Activated gamma-delta T cell treated with Interleukin-2 at 50 U/mL for 16 hours (primary cell): Measurements from ENCODE around the gene ACTN4.
A peak's percentile ranks its signal among the peaks of the same experiment; 100 is the strongest.
"Not testable (repeated sequence)": the region's sequence is repeated elsewhere in the genome, so short reads cannot be mapped to it uniquely, and the experiment has no call there.

Experiments used
- DNase-seq: peaks from one replicate; pipeline ENCODE4 v3.0.0-alpha.2; 2020

The ACTN4 gene

DNA sequence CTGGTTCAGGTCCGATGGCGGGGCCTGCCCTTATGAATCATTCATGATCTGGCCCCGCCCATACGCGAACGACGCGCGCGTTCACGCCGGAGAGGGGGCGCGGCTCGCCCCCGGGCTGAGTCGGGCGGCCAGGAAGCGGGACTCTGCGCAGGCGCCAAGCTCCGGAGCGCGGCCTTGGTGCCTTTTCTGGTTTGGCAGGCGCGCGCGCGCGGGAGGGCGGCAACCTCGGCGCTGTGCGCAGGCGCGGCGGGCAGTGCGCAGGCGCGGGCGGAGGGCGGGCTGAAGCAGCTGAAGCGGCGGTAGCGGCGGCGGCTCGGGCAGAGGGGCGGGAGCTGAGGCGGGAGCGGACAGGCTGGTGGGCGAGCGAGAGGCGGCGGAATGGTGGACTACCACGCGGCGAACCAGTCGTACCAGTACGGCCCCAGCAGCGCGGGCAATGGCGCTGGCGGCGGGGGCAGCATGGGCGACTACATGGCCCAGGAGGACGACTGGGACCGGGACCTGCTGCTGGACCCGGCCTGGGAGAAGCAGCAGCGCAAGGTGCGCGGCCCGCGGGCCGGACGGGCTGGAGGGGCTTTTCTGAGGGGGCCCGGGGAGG is at the start of gene ACTN4:
ACTN4 (plus strand) TSS at position 282 of the 598 bp plus-strand sequence; CDS start at position 379, 97 bp downstream.
- DNase-seq: peak; percentile 100

DNA sequence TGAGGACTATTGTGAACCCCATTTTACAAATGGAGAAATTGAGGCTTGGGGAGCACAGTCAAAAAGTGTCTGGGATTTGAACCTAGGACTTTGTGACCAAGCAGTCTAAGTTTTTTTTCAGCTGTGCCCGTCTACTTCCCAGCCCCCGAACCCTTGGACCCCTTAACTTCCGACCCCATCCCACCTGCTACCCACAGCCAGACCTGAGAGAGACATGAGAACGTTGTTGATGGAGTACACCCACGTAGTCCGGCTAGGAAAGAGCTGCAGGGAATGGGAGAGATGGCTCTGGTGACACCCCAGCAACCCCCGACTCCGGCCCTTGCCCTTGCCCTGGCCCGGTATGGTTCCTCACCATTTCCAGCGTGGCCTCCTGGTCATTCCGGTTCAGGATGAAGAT is 47.7 kb upstream of the ACTN4 start:
- DNase-seq: no peak

DNA sequence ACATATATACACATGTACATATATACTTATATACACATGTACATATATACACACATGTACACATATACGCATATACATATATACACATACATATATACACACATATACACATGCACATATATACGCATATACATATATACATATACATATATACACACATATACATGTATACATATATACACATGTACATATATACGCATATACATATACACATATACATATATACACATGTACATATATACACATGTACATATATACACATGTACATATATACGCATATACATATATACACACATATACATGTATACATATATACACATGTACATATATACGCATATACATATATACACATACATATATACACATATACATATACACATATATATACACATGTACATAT is 44.6 kb upstream of the ACTN4 start:
- DNase-seq: not testable (repeated sequence)

DNA sequence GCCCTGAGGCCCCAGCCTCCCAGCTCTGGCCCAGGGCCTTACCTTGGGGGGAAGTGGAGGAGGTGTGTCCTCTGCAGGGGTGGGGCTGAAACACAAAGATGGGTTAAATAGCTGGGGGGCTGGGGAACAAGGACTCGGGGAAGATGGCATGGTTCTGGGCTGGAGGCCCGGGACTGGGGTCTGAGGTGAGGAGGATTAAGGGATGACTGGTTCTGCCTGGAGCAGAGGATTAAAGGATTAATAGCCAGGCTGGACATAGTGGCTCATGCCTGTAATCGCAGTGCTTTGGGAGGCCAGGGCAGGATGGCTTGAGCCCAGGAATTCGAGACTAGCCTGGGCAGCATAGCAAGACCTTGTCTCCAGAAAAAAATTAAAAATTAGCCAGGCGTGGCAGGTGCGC is 41.3 kb upstream of the ACTN4 start:
- DNase-seq: no peak

DNA sequence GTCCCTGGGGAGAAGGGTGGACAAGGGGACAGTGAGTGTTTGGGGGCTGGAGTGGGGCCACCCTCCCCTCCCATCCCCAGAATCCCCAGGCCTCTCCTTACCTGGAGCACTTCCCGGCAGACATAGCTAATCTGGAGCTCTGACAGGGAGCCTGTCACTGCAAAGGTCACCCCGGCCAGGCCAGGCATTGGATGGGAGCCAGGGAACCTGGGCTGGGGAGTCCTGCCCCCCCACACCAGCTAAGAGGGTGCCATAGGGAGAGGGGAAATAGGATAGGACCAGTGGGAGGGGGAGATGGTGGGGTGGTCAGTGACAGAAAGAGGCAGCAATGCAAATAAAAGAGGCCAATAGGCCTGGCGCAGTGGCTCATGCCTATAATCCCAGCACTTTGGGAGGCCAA is 33.2 kb upstream of the ACTN4 start:
- DNase-seq: no peak

DNA sequence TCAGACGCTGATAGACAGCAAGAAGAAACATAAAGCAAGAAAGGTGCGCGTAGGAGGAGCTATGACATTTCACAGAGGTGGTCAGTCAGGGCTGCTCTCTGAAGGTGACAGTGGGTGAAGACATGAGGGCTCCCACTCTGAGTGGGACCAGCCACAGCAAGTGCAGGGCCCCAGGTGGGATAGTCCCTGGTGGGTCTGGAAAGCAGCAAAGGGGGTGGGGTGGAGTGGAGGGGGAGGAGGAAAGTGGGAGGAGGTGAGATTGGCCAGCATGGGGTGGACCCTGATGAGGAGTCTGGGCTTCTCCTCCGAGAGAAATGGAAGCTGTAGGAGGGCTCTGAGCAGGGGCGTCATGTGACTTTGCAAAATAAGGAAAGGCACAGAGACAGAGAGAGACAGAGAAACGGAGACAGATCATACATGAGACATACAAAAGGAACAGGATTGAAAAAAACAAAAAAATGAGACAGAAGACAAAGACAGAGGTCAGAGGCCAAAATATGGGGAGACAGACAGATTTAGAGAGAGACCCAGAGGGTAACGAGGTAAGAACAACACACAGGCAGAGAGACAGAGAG is 32.4 kb upstream of the ACTN4 start:
- no peak for DNase-seq

DNA sequence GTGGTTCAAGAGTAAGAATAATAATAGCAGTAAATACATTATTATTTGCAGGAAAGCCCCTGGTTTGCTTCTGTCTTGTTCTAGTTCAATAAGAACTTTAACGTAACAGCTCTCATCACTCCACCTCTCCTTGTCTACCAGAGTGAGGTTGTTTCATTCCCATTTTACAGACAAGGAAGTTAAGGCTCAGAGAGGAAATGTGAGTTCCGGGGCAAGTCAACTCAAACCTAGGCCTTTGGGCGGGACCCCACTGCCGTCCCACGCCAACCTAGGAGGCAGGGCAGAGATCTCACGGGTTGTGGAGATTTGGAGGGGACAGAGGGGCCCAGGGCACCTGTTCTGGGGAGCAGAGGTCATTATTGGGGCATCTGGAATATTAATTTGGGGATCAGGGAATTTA is 31.2 kb upstream of the ACTN4 start:
- DNase-seq: no peak

DNA sequence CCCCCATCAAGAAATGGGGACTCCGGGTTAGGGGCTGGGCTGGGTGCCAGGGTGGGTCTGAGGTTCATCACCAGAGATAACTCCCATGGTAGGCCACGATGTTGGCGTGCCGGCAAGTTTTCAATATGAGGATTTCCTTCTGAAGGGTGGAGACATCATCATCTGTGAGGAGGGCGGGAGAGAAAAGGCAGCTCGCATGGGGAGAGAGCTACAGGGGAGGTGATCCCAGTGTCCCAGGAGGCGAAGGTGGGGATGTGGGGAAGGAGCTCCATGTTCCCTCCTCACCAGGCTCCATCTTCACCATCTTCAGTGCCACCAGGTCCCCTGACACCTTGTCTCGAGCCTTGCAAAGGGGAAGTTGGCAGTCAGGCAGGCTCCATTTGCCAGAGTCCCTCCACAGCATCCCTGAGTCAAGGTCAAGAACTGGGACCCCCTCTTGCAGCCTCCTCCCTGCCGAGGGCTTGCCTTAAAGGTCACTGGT is 30.1 kb upstream of the ACTN4 start:
- DNase-seq: no peak

DNA sequence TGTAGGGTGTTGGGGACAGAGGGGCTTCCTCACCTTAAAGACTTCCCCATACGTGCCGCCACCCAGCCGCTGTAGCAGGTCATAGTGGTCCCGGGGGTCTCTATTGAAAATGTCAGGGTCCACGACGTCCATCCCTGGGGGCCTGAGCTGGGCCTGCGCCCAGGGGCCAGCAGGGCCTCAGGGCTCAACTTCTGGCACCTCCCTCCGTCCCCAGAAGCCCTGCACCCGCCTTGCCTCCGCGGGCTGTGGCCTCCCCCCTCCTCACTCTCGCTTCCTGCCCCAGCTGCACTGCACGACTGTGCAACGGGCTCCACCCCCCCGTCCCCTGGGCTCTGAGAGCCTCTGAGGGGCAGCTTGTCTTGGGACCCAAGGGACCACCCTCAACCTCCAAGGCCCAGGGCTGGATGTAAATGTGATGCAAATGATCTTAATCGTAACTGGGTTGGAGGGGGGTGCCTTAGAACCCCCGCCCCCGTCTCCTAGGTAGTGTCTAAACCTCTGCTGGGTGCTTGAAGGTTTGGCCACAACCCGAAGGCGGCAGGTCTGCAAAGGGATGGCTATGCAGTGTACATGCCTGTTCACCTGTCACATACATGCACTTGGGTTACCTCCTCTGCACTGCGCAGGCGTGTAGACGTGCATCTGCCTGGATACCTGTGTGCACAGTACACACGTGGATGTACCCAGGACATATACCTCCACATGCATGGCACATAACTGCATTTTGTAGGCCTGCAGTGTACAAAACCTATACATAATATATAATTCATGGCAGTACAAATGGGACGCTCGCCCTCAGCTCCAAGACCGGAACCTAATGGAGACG is 29.5 kb upstream of the ACTN4 start, which contains the start of gene MAP4K1:
MAP4K1 (minus strand) TSS at position 190 of the 826 bp plus-strand sequence; CDS start at position 132, 58 bp downstream.
- peak; percentile 73 for DNase-seq

DNA sequence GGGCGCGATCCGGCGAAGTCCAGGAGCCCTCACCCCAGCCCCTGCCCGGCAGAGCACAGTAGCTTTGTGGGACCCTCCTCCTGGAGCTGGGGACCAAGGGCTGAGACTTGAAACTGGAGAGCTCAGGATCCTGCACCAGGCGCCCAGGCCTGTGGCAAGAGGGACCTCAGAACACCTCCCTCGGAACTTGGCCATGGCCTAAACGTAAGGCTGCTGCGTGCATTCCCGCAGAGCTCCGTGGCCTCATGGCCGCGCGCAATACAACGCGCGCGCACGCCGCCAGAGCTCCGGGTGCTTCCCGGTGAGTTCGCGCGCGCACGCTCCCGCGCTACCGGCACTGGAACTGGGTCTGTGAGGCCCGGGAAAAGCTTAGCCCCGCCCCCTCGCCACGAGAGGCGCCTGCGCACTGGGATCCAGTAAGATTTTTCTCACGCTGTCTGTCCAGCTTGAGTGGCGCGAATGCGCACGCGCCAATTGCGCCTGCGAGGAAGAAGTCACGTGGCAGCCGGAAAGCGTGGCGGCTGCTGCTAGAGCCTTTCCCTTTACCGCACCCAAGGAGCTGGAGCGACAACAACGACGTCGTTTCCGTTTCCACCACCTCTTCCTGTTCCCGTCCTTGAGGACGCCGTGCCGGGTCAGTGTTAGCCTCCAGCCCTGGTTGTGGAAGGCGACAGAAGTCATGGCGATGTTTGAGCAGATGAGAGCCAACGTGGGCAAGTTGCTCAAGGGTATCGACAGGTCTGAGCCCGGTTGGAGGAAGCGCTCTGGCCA is 28.7 kb upstream of the ACTN4 start, which contains the start of gene EIF3K:
EIF3K (plus strand) TSS at position 599 of the 771 bp plus-strand sequence; CDS start at position 680, 81 bp downstream.
- DNase-seq: peak; percentile 96

DNA sequence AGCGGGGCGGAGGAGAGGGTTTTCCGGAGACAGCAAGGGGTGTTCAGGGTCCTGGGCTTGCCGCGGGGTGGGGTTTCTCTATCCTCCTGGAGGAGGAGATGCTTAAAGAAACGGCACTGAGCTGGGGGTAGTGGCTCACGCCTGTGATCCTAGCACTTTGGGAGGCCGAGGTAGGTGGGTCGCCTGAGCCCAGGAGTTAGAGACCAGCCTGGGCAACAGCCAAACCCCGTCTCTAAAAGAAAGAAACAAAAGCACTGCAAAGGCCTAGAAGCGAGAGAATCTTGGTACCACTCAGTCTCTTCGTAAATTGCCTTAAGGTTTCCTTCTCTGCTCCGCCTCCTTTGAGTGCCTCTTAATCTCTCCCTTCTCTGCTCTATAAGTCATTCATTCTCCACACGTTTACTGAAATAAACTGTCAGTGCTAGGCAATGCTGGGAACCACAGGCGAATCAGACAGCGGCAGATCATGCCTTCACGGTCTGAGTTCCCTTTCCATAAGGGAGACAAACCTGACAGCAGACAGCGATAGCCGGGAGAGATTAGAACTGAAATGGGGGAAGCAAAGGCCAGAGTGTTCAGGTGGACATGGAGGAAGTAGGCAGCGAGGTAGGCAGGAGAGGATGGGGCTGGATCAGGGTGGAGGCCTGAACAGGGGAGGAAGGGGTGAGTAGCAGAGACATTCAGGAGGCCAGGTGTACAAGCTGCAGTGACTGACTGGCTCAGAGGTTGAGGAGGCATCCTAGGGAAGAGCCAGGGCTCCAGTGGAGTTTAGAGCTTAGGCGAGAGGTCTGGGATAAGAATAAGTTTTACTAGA is 27.9 kb upstream of the ACTN4 start:
- no peak for DNase-seq

DNA sequence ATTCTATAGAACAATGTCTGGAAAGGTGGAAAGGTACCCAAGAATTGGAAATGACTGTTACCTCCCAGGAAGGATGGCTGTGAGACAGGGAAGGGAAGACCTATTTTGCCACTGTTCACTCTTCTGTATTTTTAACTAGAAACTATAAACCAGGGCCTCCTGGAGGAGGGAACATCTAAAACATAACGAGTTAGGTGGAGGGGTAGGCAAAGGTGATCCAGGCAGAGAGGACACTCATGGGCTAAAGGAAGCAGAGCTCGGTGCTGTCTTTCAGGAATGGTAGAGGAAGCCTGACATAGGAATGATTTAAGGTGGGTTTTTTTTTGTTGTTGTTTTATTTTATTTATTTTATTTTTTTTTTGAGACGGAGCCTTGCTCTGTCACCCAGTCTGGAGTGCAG is 22.6 kb upstream of the ACTN4 start:
- no peak for DNase-seq

DNA sequence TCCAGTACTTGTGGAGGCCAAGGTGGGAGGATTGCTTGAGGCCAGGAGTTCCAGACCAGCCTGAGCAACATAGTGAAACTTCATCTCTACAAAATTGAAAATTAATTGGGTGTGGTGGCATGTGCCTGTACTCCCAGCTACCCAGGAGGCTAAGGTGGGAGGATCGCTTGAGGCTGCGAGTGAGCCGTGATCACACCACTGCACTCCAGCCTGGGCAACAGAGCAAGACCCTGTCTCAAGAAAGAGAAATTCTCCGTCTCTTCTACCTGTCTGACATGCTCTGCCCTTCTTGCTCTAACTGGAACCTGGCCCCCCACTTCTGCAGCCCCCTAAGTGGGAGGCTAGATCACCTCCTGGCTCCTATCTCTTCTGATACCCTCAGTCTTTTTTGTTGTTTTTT is 21.0 kb upstream of the ACTN4 start:
- DNase-seq: no peak

DNA sequence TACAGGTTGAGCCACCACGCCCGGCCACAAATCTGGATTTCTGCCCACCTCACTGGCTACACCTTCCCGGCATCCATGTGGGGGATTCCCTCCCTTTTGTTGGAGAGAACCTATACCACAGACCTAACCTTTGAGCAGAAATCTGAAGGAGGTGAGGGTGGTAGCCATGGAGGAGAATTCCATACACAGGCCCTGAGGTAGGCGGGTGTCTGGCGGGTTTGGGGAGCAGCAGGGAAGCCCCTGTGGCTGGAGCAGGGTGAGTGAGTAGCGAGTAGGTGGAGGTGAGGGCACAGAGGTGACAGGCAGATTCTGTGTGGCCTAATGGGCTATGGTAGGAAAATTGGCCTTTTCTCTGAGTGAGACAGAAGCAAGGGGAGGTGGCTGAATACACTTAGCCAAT is 17.9 kb upstream of the ACTN4 start:
- DNase-seq: no peak

DNA sequence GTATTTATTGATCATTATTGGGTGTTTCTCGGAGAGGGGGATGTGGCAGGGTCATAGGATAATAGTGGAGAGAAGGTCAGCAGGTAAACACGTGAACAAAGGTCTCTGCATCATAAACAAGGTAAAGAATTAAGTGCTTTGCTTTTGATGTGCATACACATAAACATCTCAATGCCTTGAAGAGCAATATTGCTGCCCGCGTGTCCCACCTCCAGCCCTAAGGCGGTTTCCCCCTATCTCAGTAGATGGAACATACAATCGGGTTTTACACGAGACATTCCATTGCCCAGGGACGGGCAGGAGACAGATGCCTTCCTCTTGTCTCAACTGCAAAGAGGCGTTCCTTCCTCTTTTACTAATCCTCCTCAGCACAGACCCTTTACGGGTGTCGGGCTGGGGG is 16.1 kb upstream of the ACTN4 start:
- DNase-seq: not testable (repeated sequence)

DNA sequence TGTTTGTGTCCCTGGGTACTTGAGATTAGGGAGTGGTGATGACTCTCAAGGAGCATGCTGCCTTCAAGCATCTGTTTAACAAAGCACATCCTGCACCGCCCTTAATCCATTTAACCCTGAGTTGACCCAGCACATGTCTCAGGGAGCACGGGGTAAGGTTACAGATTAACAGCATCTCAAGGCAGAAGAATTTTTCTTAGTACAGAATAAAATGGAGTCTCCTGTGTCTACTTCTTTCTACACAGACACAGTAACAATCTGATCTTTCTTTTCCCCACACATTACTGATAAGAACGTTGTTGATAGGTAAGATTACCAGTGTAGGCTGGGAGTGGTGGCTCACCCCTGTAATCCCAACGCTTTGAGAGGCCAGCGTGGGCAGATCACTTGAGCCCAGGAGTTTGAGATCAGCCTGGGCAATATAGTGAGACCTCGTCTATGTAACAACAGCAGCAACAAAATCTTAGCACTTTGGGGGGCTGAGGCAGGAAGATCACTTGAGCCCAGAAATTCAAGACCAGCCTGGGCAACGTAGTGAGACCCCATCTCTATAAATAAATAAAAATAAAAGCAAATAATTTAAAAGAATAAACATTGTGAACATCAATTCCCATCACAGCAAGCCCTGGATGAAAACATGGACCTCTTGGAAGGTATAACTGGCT is 15.5 kb upstream of the ACTN4 start:
- not testable (repeated sequence) for DNase-seq

DNA sequence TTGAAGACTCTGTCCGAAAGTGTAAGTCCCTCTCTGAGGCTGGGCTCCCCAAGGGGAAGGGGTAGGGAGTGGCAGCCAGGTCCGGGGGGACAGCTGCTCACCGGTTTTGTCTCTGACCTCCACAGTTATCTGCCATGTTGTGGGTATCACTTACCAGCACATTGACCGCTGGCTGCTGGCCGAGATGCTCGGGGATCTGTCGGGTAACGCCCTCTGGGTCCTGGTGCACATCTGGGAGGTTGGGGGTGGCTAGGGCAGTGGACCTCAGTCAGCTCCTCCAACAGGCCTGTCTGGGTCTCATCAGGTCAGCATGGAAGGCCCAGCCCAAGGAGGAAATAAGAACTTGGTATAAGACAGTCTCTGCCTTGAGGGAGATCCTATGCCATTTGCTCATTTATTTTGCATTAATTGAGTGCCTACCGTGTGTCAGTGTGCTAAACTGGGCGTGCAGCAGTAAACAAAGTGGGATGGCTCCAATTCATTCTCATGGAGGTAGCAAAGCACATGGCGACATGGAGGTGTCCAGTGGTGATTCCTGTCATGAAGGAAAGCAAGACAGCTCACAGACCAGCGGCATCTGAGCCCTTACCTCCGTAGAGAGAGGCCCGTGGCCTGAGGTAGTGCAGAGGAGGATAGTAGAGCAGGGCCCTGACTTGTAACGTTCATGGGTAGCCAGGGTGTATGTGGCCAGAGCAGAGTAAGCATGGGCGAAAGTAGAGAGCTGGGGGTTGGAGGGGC is 14.8 kb upstream of the ACTN4 start:
- no peak for DNase-seq

DNA sequence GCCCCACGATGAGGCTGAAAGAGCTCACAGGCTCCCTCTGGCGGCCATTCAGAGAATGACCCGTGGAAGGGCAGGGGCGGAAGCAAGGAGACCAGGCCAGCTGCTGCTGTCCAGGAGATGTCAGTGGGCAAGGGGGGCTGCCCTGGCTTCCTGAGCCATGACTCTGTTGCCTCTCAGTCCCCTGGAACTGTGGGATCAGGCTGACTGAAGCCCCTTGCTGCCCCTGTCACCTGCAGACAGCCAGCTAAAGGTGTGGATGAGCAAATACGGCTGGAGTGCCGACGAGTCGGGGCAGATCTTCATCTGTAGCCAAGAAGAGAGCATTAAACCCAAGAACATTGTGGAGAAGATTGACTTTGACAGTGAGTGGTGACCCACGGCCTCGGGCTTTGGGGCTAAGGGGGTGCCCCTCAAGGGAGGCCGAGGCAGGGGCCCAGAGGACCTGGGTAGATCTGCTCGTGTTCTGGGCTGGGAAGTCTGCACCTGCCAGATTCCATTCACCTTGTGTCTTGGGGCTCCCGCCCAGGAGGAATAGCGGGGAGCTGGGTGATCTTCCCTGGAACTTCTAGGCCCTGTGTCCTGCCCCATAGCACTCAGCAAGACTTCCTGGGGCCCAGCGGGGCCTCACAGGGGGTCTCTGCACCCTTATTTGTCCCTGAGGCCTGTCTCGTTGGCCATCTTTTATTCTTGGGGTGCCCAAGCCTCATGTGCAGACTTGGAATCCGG is 12.5 kb upstream of the ACTN4 start:
- peak; percentile 73 for DNase-seq

DNA sequence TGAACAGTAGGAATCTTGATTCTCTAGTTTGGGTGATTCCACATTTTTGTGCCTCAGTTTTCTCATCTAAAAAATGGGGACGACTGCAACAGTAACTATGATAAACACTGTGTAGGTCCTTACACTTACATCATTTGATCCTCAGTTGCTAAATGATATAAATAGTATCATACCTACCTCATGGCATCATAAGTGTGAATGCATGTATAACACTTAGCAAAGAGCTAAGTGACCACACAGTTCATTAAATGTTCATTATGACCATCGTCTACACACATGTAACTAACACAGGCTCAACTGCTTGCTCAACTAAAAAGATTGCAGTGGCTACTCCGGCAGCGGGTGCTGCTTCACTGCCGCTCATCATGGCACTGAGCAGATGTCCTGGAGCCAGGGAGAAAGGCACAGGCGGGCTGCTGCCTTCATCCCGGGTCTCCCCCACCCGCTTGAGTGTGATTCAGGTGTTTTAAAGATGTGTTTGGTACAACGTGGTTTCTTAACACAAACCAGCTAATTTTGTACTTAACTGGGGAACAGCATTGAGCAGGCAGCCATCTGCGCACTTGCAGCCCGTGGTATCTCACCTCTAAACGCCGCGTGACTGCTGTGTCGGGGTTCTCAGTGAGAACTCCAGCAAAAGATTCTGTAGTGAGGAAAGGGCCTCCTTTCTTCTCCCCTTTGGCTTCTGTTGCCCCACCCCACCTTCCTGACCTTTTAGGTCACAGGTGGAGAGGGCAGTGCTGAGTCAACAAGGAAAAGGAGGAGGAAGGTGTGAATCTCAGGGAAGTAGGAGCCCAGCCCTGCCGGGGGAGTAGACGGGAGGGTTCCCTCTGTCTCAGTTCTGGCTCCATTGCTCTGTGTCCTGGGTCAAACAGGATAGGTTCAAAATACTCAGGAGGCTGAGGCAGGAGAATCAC is 11.7 kb upstream of the ACTN4 start:
- no peak for DNase-seq
